Urothelium cell line (cell line): Measurements from ENCODE around the gene SSC4D.
A peak's percentile ranks its signal among the peaks of the same experiment; 100 is the strongest.

Experiments
- DNase-seq: peaks from one replicate; pipeline ENCODE4 v3.0.0; 2011; ENCODE audit warnings: low spot score, mixed read lengths
- FAIRE-seq: peaks from 2 replicates; lab custom pipeline; 2011; peaks lifted over from hg19 to GRCh38; lab: Jason Lieb, UNC

SSC4D gene

GRCh38 chr7:76356823-76357222 is 52.7 kb downstream of the SSC4D start:
- FAIRE-seq: no peak
- DNase-seq: peak; percentile 25

- FAIRE-seq: no peak
- DNase-seq: no peak
Measured at GRCh38 chr7:76356115-76356514, 53.4 kb downstream of the SSC4D start.

GRCh38 chr7:76354981-76355730 is 54.3 kb downstream of the SSC4D start:
- DNase-seq: no peak
- FAIRE-seq: no peak

- FAIRE-seq: no peak
- DNase-seq: no peak
Measured at GRCh38 chr7:76354516-76354915, 55.0 kb downstream of the SSC4D start.

- no peak for FAIRE-seq
- DNase-seq: no peak
Measured at GRCh38 chr7:76353744-76354143, 55.8 kb downstream of the SSC4D start.

- FAIRE-seq (no peak), DNase-seq (no peak)
Measured at GRCh38 chr7:76352193-76352592, 57.3 kb downstream of the SSC4D start.

GRCh38 chr7:76351372-76351771 is 58.1 kb downstream of the SSC4D start:
- no peak for FAIRE-seq
- no peak for DNase-seq

GRCh38 chr7:76349313-76349885 is 60.1 kb downstream of the SSC4D start:
- DNase-seq (no peak), FAIRE-seq (no peak)

- no peak for FAIRE-seq
- no peak for DNase-seq
Measured at GRCh38 chr7:76347710-76348109, 61.8 kb downstream of the SSC4D start.

- no peak for FAIRE-seq
- no peak for DNase-seq
Measured at GRCh38 chr7:76346778-76347177, 62.7 kb downstream of the SSC4D start.

GRCh38 chr7:76346097-76346496 is 63.4 kb downstream of the SSC4D start:
- DNase-seq (no peak), FAIRE-seq (no peak)

- FAIRE-seq: no peak
- DNase-seq: no peak
Measured at GRCh38 chr7:76343931-76344321, 65.6 kb downstream of the SSC4D start.

GRCh38 chr7:76343294-76343930 is 66.1 kb downstream of the SSC4D start:
- FAIRE-seq (no peak), DNase-seq (no peak)

GRCh38 chr7:76342222-76342621 is 67.3 kb downstream of the SSC4D start:
- DNase-seq (no peak), FAIRE-seq (no peak)

- FAIRE-seq: no peak
- no peak for DNase-seq
Measured at GRCh38 chr7:76340617-76341131, 68.8 kb downstream of the SSC4D start.
